ENCODE measurements around the gene CNTNAP4.

CNTNAP4 gene

DNA sequence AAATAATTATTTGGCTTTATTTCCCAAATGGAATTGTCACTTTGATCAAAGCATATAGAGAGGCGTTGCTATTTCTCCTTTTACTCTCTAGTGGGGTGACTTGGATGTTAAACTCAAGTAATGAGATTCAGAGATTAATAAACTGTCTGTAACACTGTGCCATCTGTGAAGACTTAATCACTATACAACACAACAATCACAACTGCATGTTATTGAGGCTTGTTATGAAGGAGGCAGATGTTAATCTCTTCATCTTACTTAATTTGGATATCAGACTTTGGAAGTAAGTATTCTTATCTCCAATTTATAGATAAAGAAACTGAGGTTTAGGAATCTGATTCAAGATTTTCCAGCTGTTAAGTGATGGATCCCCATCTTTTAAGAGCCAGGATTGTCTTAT is 132.5 kb downstream of the CNTNAP4 start:
- DNase-seq, result no peak

DNA sequence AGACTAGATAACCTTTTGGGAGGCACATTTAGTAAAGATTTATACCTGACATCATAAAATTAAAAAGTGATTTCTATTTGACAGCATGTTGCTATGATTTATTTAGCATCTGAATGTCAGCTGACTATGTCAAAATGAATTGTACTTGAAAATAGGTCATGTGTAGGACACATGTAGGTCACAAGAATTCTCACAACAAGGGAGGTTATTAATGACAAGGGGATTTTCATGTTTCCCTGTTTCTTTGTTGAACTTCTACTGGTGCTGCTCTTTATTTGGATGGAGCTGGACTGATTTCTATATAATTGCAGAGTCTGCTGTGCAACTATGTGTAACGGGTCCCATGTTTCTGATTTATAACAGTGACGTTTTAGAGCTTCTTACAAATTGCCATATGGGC is 144.4 kb downstream of the CNTNAP4 start:
- DNase-seq, result no peak

DNA sequence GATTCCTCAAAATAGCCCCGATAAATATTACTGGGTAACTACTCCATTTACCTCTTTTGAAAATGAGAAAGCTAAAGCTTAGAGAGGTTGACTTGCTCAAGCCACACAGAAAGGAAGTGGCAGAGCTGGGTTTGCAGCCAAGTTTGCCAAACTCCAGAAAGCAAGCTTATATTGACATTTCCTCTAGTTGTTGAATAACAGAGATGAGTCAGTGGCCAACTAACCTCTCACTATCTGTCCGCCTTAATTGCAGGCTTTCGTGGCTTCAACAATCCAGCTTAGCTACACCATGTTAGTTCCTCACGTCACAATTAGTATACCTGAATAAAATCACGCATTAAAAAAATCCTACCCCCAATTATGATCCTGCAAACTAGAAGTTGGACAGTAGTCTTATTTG is 151.7 kb downstream of the CNTNAP4 start:
- DNase-seq, result no peak

DNA sequence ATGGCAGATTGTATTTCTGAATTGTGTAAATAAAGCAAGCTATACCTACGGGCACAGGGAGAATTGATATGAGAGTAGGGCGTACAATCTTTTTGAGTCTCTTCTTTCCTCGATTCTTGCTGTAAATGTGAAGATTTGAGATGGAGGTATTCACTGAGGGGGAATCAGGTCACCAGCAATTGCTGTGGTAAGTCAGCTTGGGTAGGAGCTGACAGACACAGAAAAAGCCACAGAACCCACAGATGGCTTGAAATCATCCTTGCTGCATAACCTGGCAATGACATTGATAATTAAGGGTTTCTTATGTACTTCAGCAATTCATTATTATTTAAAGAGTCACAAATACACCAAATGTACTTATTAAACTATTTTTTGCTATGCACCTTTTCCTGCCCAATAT is 164.2 kb downstream of the CNTNAP4 start:
- no peak for DNase-seq

DNA sequence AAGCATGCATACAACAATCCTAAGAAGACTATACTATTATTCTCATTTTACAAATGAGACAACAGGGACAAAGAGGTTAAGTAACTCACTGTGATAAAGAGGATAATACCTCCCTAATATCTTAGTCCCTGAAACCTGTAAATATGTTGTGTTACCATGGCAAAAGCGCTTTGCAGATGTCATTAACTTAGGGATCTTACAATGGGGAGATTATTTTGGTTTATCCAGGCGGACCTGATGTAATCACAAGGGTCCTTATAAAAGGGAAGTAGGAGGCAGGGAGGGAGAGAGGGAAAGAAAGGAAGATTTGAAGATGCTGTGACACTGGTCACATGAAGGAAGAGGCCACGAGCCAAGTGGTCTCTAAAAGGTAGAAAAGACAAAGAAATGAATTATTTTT is 164.7 kb downstream of the CNTNAP4 start:
- DNase-seq, result no peak

DNA sequence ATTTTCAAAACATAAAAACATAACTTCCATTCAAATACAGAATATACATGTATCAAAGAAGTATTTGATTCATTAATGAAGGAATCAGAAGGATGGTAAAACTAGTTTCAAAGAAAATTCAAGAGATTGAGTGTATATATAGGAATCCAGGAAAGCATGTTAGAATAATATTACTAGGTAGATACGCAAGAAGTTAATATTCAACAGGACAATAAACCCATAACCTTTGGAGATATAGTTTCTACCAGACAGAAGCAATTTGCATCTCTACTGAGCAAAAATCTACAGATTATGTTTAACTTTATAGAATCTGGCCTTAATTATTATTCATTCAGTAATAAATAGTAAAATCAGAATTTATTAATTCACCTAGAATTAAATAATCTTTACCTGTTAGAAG is 166.8 kb downstream of the CNTNAP4 start:
- DNase-seq, result no peak

DNA sequence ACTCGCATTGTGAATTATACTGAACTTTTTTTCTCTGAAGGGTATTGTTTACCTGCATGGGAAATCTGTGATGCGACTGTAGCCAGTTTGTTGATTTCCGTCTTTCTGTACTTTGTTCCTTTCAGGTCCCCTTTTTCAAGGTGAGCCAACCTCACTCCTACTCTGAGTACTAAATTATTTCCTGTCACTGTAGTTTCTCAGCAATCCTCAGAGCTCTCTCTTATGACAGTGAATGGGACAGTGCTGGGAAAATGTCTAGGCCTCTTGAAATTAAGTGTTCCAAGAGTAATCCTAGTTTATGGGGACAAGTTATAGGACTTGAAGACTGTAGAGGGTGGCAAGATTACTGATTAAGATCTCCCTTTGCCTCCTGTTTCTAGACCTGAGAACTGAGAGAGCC is 167.6 kb downstream of the CNTNAP4 start:
- no peak for DNase-seq

DNA sequence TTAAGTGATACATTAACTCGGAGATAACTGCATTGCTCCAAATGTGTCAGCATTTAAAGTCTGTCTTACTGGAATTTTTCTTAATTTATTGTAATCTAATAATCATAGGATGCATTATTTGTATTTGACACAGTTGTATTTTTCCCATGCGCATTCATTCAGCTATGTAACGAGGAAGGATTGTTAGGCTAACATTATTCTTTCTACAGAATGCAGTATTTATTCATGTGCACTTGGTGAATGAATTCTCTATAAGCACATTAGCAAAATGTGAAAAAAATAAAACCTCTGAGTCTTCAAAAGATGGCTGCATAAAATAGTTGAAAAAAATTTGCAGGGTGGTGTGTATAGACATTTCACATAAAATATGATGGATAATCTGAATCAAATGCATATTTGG is 168.6 kb downstream of the CNTNAP4 start:
- DNase-seq, result no peak

DNA sequence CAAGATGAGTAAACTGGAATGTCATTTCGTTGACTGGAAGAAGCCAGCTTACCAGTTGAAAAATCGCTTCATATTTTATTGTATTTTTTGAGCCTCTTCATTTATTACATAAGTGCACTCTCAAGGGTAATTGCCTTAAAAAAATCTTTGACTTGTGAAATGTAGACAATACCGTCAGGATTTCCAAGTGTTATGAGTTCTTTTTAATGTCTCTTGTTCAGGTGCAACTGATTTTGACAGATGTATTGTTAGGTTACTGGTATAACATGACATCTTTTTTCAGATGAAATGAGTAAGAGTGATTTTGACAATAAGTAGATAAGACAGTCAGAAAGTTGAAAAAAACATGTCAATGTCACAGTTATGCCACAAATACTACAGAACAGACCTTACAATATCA is 169.1 kb downstream of the CNTNAP4 start:
- DNase-seq, result no peak

DNA sequence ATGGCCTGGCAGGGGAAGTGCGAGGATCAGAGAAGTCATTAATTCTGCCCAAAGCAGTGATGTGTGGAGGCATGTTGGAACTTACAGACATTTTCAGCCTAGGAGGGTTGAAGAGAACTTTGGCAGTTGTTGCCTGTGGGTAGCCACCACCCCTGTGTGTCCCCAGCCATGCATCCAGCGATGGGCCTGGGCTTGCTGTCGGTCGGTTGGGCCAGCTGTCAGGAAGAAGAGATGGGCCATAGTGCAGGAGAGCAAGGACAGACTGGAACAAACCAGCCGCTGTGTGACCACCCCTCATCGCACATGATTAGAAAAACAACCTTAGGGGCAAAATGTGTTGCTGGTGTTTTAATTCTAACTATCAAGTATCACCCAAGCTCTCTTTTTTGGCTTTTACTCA is 173.7 kb downstream of the CNTNAP4 start:
- DNase-seq, result no peak

DNA sequence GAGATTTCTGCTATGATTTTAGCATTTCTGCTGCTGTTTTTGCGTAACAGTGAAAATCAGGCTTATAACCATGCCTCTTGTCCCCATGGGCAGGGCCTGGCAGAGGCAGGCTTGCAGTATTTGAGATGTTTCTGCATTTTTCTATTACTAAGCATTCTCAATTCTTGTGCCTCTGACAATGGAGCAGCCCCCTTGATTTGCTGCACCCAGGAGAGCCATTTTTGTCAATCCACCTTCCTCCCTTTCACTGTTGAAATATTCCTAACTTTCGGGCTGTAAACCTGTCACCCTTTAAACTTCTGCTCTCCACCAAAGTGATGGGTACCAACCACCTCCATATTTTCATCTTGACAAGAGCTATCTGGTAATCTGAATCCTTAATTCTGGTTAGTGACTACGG is 178.1 kb downstream of the CNTNAP4 start:
- no peak for DNase-seq

DNA sequence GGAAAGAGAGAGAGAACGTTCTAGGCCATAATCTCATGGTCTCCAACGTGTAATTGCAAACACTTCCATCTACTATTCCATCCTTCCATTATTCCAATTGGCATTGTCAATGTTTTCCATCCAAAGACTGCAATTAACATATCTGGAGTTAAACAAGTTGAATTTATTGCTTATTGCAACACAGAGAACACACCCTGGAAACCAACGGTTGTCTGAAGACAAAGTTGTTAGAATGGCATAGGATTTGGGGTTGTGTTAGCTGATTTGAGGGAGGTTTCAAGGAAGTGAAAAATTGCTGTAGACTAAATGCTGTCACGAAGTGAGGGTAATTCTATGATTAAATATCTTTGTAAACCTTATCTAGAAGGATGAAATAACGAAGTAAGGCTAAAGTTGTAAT is 178.8 kb downstream of the CNTNAP4 start:
- no peak for DNase-seq

DNA sequence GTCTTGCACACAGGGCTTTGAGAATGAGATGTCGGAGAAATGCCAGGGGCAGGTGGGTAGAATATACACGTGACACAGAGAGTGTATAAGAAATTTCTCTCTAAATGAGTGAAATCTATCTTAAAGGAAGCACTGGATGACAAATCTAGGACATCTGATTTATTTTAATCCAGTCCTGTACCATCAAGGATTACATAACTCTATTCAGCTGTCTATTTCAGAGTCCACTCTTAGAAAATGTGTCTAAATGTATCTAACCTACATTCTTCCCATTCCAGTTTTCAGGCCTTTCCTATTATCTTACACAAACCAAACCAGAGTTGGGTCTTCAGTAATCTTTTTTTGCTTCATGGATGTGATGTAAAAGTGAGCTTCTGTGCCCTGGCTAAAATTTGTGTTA is 181.9 kb downstream of the CNTNAP4 start:
- DNase-seq, result no peak

DNA sequence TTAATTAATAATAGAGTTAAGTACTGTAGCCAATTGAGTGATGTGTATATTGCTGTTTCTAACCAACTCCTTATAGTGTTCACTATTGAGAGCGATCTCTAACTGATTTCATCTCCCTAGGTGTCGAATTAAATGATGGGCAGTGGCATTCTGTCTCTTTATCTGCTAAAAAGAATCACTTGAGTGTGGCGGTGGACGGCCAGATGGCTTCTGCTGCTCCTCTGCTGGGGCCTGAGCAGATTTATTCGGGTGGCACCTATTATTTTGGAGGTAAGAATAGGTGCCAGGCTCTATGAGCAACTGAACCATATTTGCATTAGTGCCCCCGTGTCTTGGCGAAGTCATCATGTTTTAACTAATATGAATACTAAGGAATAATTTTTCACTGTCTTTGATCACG is 184.6 kb downstream of the CNTNAP4 start:
- no peak for DNase-seq

DNA sequence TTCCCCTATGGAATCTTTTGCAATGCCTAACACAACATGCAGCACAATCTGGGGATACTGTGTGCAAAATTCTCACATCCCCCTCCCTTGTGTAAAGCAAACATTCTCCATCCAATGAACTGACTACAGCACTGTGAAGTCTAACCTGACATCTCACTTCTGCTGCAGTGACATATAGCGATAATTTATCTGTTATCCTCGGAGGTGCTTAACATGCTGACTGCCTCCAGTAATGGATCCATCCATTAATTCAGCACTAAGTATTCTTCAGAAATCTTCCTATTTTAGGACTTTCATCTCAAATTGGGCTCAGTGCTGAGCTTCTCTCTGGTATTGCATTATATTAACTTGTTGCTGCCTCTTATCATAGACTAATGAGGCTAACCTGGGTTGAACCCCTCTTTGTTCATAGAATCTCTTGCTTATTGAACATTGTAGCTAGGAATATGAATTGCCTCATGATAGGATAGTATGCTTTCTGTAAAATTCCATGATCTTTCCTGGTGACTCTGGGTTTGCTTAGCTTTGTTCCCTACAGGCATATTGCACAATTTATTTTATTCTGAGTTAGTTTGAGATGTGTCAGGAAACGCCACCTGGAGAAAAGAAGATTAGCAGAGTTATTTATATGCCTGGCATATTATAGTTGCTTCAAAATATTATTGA is 187.9 kb downstream of the CNTNAP4 start:
- no peak for DNase-seq

DNA sequence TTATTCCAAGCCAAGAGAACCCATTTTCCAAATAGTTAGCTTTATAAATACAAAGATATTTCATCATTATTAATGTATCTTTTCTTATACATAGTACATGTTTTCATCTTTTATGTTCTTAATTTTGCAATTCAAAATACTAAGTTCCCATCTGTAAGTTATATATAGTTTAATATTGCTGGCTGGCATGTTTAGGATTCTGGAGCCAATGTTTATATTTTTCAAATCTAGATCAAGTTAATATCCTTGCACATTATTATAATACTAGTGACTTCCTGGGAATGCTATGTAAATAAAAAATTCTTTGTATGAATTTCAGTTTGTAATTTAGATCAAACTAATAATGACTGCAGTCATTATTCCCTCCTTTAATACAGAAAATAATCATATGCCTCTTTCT is 189.7 kb downstream of the CNTNAP4 start:
- no peak for DNase-seq

DNA sequence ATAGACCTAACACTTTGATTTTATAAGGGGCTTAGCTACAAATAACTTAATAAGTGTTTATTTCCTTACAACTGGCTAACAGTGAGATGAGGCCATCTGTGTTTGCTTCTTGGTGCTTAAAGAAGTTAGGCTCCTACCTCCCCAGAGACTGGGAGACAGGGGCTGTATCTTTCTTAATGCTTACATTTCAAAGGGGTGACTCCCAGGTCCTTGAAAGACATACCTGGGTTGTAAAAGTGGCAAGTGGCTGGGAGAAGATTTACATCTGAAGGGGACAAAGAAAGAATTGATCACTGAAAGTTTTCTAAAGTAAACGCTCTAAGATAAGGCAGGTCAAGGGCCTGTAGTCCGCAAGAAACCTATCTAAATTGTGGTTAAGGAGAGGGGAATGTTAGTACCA is 196.8 kb downstream of the CNTNAP4 start:
- DNase-seq, result no peak

DNA sequence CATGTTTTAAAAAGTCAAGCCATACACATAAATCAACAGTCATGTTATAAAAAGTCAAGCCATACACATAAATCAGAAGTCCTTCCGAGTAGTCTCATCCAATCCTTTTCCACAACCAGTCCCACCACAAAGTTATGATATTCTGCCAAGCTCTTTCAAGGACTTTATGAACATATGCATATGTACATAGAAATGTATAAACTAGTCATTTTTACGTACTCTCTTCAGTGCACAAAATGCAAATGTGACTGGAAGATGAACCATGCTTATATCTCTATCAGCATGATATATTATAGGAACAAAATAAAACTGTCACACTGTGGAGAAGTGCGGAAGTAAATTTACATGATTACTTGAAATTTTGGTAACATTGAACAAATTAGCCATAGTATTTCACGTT is 200.9 kb downstream of the CNTNAP4 start:
- no peak for DNase-seq

DNA sequence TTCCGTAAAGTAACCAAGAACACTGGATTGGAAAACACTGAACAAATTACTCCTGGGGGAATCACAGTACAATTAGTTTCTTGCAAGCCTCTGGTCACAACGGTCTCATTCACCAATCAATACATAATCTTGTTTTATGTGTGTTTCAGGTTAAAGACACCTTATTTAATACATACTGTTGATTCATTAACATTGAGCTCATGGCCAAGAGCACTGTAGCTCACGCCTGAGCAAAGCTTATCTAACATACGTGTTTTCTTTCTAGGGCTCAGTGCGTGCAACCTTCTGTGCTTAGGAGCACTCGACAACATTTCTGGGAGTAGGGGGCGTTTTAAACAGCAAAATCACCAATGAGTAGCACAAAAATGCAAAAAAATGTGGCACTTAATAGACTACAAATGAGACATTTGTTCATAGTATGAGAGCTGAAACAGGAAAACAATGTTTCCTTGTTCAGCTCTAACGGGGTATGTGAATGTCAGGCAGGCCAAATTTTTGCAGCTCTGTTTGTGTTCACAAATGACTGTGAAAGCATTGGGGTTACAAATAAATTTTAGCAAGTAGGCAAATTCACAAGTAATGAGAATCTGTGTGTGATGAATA is 206.2 kb downstream of the CNTNAP4 start:
- no peak for DNase-seq

DNA sequence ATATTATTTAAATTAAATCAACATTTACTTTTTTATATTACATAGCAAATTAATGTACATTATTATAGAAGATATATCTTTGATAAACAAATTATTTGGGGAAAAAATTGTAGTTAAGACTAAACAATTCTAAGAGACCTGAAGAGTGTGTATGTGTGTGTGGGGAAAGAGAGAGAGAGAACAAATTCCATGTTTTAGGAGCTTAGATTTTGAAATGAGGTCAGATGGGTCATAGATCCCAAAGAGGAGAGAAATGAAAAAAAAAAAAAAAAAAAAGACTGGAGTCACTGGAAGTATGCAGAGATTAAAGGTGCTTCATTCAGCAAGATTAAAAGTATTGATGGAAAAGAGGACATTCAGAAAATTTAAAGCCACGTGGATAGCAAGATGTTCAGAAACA is 206.8 kb downstream of the CNTNAP4 start:
- no peak for DNase-seq

DNA sequence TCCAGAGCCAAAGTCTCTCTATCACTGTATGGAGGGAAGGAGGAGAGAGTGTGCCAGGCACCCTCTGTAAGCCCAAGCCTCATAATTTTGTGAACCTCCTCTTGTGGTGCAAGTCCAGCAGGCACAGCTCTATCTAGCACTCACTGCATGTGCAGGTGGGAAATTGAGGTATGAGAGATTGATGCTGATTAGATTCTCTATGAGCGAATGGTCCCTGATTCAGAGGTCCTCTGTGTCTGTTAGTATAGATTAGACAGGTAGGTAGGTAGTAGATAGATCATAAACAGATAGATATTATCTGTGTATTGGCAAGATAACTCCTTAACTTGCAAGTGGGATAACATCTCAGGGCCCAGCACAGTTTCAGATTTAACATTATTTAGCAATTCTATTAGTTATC is 209.5 kb downstream of the CNTNAP4 start:
- DNase-seq, result no peak

DNA sequence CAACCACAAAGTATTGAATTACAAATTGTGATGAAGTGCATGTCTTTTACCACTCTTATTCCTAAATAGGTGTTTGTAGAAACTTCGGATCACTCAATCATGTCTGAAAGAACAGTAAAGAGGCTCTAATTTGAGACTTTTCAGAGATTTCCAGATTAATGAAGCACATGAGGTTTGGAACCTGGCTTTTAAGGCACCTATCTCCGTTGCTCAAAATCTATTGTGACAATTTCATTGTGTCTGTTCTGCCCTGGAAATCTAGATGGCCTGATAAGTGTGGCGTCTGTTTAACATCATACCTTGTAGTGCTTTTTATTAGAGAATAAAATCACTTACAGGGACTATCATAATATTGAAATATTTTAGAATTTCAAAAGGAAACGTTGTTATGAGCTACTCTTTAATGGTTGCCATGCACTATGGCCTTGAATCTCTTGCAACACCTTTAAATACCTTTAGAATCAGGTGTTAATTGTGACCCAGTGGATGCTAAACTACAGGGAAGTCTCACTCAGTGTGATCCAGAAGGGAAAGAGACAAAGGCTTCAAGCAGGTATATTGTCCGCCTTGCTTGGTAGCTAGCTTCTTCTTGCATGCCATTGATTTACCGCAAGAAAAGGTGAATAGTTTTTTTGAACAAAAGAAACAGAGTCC is 210.3 kb downstream of the CNTNAP4 start:
- no peak for DNase-seq

DNA sequence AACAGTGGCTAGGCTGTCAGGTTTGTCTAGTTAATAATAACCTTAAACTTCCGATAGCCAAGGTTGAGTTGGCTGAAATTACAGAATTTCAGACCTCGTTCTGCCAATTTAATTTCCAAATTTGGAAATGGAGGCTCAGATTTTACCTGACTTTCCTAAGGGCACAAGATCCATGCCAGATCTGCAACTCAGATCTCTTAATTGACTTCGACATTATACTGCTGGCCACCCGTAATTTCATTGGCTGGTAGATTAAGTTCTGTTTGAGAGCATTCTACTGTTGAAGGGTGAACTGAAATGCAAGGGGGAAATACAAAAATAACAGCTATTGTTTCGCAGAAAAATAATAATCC is 210.8 kb downstream of the CNTNAP4 start:
- DNase-seq, result no peak

DNA sequence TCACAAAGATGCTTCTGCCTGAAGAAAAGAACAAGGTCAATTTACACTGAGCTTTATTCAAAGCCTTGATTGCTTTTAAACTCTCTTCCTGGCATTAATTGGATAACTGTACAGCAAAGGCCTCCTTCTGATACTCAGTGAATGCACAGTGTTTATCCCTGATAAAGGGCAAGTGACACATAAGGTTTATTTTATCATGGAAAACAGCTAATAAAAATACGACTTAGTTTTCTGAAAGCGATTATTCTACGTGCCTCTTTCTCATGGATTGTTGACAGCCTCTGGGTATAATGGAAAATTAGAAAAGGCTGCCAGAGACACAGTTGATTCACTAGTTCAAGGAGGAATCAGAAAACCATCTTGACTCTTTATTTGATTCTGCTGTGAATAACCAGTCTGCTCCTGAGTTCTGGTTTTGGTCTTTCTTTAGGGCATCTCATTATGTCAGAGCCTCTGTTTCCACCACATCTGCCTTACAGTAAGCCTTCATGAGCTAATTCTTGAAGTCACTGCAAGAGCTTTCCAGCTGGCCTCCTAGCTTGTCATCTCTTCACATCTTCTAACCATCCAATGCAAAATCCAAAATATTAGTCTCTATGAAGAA is 212.9 kb downstream of the CNTNAP4 start:
- DNase-seq, result no peak

DNA sequence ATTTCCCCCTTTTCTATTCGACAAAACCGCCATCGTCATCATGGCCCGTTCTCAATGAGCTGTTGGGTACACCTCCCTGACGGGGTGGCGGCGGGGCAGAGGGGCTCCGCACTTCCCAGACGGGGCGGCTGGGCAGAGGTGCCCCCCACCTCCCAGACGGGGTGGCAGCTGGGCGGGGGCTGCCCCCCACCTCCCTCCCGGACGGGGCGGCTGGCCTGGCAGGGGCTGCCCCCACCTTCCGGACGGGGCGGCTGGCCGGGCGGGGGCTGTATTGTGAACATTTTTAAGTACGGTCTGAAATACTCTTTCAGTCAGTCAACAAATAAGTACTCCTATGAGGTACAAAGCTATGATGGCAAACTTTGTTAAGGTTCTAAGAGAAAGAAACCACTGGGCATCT is 222.8 kb downstream of the CNTNAP4 start:
- DNase-seq, result no peak
